DOHH2 (cell line): Measurements from ENCODE around the gene ZNF469.

ENCODE experiments used
- H3F3A ChIP-seq: fragments of 200-600 bp; sonication (generic), shearing (Covaris generic); 2 replicates; pipeline ENCODE4 v1.6.0; 2016; ENCODE audit warnings: antibody characterized with exemption, mild to moderate bottlenecking; ENCODE audit not compliant: control insufficient read depth, insufficient read depth
- H3K27ac ChIP-seq: fragments of 200-600 bp; sonication (generic); 2 replicates; pipeline ENCODE4 v1.5.1; 2014; ENCODE audit warnings: low read depth, mild to moderate bottlenecking, low read length, moderate library complexity
- H3K27me3 ChIP-seq: fragments of 200-600 bp; sonication (generic); 2 replicates; pipeline ENCODE4 v1.6.1; 2014; ENCODE audit warnings: mild to moderate bottlenecking, low read length, mixed read lengths; ENCODE audit not compliant: control insufficient read depth
- H3K36me3 ChIP-seq: fragments of 200-600 bp; sonication (generic); 2 replicates; pipeline ENCODE4 v1.6.1; 2014; ENCODE audit warnings: mild to moderate bottlenecking, low read length, moderate library complexity, mixed read lengths; ENCODE audit not compliant: control insufficient read depth
- H3K4me1 ChIP-seq: fragments of 200-600 bp; sonication (generic); 2 replicates; pipeline ENCODE4 v1.6.1; 2014; ENCODE audit warnings: mild to moderate bottlenecking, low read length, mixed read lengths; ENCODE audit not compliant: control insufficient read depth
- H3K4me2 ChIP-seq: fragments of 200-600 bp; sonication (generic); 2 replicates; pipeline ENCODE4 v1.6.0; 2014; ENCODE audit warnings: mild to moderate bottlenecking, low read length, moderate library complexity
- H3K4me3 ChIP-seq: fragments of 200-600 bp; sonication (generic); 2 replicates; pipeline ENCODE4 v1.5.1; 2014; ENCODE audit warnings: mild to moderate bottlenecking, low read length, mixed read lengths
- H3K79me2 ChIP-seq: fragments of 200-600 bp; sonication (generic); 2 replicates; pipeline ENCODE4 v1.6.1; 2014; ENCODE audit warnings: mild to moderate bottlenecking, low read length, mixed read lengths; ENCODE audit not compliant: control insufficient read depth
- H3K9me2 ChIP-seq: fragments of 200-600 bp; sonication (generic); replicated peaks from 2 replicates; pipeline ENCODE4 v1.6.1; 2014; ENCODE audit warnings: mild to moderate bottlenecking, low read length, mixed read lengths; ENCODE audit not compliant: control insufficient read depth
- H3K9me3 ChIP-seq: fragments of 200-600 bp; sonication (generic); 2 replicates; pipeline ENCODE4 v1.6.1; 2014; ENCODE audit warnings: antibody characterized with exemption, low read length, mixed read lengths; ENCODE audit not compliant: control insufficient read depth, insufficient read depth
- H4K20me1 ChIP-seq: fragments of 200-600 bp; sonication (generic); 2 replicates; pipeline ENCODE4 v1.6.0; 2014; ENCODE audit warnings: low read depth, mild to moderate bottlenecking, antibody characterized with exemption, low read length, moderate library complexity; ENCODE audit not compliant: control insufficient read depth, insufficient read depth
- EZH2phosphoT487 ChIP-seq: fragments of 200-600 bp; sonication (generic); IDR thresholded peaks from 2 replicates; pipeline ENCODE4 v1.6.1; 2017; ENCODE audit warnings: borderline replicate concordance, mild to moderate bottlenecking, antibody characterized with exemption, low read length, moderate library complexity, mixed read lengths
- TF ChIP-seq, protein P1 (sequence below): fragments of 200-600 bp; sonication (generic); IDR thresholded peaks from one replicate; pipeline ENCODE4 v1.5.1; 2014; ENCODE audit warnings: antibody characterized with exemption, mild to moderate bottlenecking, low read depth, low read length; ENCODE audit not compliant: poor library complexity, severe bottlenecking

Gene ZNF469

DNA sequence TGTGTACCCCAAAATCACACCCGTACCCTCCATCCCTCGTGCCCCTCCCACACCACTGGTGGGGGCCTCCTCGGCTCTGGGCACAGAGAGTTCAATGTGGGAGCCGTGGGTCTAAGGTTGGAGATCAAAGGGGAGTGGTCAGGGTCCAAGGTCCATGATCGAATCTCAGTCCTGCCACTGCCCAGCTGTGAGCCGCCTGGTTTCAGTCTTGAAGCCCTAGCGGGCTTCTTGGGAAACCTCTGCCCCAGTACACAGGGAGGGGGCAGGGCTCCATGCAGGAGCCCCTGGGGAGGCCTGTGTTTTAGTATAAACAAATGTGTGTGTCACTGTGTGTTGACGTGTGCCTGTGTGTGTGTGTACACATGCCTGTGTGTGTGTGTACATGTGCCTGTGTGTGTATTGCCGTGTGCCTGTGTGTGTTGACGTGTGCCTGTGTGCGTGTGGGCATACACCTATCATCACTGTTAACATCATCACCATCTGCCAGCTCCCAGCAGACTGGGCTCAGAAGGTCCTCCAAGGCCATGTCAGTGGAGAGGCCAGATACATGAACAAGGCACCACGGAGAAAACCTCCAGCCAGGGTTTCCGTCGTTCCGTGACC lies 26.5 kb upstream of the ZNF469 start:
- TF ChIP-seq, protein P1, sequence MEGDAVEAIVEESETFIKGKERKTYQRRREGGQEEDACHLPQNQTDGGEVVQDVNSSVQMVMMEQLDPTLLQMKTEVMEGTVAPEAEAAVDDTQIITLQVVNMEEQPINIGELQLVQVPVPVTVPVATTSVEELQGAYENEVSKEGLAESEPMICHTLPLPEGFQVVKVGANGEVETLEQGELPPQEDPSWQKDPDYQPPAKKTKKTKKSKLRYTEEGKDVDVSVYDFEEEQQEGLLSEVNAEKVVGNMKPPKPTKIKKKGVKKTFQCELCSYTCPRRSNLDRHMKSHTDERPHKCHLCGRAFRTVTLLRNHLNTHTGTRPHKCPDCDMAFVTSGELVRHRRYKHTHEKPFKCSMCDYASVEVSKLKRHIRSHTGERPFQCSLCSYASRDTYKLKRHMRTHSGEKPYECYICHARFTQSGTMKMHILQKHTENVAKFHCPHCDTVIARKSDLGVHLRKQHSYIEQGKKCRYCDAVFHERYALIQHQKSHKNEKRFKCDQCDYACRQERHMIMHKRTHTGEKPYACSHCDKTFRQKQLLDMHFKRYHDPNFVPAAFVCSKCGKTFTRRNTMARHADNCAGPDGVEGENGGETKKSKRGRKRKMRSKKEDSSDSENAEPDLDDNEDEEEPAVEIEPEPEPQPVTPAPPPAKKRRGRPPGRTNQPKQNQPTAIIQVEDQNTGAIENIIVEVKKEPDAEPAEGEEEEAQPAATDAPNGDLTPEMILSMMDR = no peak
- TF ChIP-seq EZH2phosphoT487 = no peak
- no peaks in the 10 kb centered on the region for H3F3A ChIP-seq
- no peaks in the 10 kb centered on the region for H3K4me1 ChIP-seq
- no peaks in the 10 kb centered on the region for H3K9me2 ChIP-seq
- no peak overlapping the region for H3K4me2 ChIP-seq
- H4K20me1 ChIP-seq = no peaks in the 10 kb centered on the region
- H3K27me3 ChIP-seq = no peaks in the 10 kb centered on the region
- H3K4me3 ChIP-seq = no peak overlapping the region
- H3K27ac ChIP-seq = no peak overlapping the region
- no peaks in the 10 kb centered on the region for H3K79me2 ChIP-seq
- H3K9me3 ChIP-seq = no peaks in the 10 kb centered on the region
- H3K36me3 ChIP-seq = no peaks in the 10 kb centered on the region

GRCh38 chr16:88356727-88357199 lies 26.0 kb upstream of the ZNF469 start:
- Histone ChIP-seq H3K4me3 (no peak overlapping the region), H3K9me3 (no peaks in the 10 kb centered on the region), H3K9me2 (no peaks in the 10 kb centered on the region), H3K27me3 (peaks cover 1% of the 10 kb centered on the region; the same call in 1 of the 2 replicates), H3K36me3 (no peaks in the 10 kb centered on the region), H4K20me1 (no peaks in the 10 kb centered on the region), H3F3A (no peaks in the 10 kb centered on the region), H3K4me1 (no peaks in the 10 kb centered on the region), H3K27ac (no peak overlapping the region), H3K79me2 (no peaks in the 10 kb centered on the region), H3K4me2 (no peak overlapping the region)
- no peak for TF ChIP-seq EZH2phosphoT487
- TF ChIP-seq, protein P1 = no peak

DNA sequence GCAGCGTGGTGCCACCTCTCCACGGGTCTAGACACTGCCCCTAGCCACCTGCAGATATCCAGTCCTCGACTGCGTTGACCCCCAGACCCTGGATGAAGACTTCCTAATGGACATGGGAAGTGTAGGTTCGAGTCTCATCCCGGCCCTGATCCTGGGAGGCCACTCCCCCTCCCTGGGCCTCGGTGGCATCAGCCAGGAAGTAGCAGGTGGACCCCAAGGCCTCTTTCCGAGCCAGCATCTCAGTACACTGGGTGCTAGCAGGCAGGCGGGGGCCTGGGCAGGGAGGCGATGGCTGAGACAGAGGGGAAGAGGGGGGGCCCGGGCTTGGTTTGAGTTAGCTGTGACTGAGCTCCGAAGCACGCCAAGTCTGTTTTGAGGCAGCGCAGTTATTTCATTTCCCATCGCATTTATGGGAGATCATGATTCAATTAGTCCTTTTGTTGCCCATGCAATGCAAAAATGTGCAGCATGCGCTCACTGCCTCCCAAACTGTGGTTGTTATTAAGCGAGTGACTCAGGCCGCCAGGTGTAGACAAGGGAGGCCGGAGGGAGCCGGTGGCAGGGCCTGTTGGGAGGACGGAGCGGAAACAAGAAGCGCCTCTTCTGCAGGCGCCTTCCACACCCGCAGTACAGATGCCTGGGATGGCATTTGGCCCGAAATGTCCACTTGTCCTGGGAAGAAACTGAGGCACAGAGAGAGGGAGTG lies 25.3 kb upstream of the ZNF469 start:
- no peak overlapping the region for H3K4me3 ChIP-seq
- H4K20me1 ChIP-seq = no peaks in the 10 kb centered on the region
- no peaks in the 10 kb centered on the region for H3K36me3 ChIP-seq
- H3K9me2 ChIP-seq = no peaks in the 10 kb centered on the region
- no peak for TF ChIP-seq EZH2phosphoT487
- TF ChIP-seq, protein P1 = no peak
- H3K79me2 ChIP-seq = no peaks in the 10 kb centered on the region
- H3K9me3 ChIP-seq = no peaks in the 10 kb centered on the region
- H3K27me3 ChIP-seq = peaks cover 7% of the 10 kb centered on the region; the same call in 1 of the 2 replicates
- no peaks in the 10 kb centered on the region for H3F3A ChIP-seq
- H3K4me2 ChIP-seq = no peak overlapping the region
- H3K27ac ChIP-seq = no peak overlapping the region
- H3K4me1 ChIP-seq = no peaks in the 10 kb centered on the region
